ENCODE results near the gene ATF7IP.
"Not testable (repeated sequence)": the region's sequence is repeated elsewhere in the genome, so short reads cannot be mapped to it uniquely, and the experiment has no call there.

ATF7IP gene

GRCh38 chr12:14365294-14366208 lies at the start of gene ATF7IP:
Gene ATF7IP (plus strand): TSS chr12:14365682. CDS start chr12:14423916, 58,234 bp downstream.
- peak; percentile 98 for DNase-seq

- no peak for DNase-seq
Observed at GRCh38 chr12:14317362-14318146, 47.9 kb upstream of the ATF7IP start.

- DNase-seq, result not testable (repeated sequence)
Observed at GRCh38 chr12:14319704-14320427, 45.6 kb upstream of the ATF7IP start.

- DNase-seq, result no peak
Observed at GRCh38 chr12:14322403-14322802, 43.1 kb upstream of the ATF7IP start.

- DNase-seq, result no peak
Observed at GRCh38 chr12:14325716-14326343, 39.7 kb upstream of the ATF7IP start.

- no peak for DNase-seq
Observed at GRCh38 chr12:14326699-14327098, 38.8 kb upstream of the ATF7IP start.

GRCh38 chr12:14327711-14328110 lies 37.8 kb upstream of the ATF7IP start:
- no peak for DNase-seq

GRCh38 chr12:14332482-14332881 lies 33.0 kb upstream of the ATF7IP start:
- no peak for DNase-seq

- no peak for DNase-seq
Observed at GRCh38 chr12:14340371-14340770, 25.1 kb upstream of the ATF7IP start.

GRCh38 chr12:14351524-14351923 lies 14.0 kb upstream of the ATF7IP start:
- not testable (repeated sequence) for DNase-seq

GRCh38 chr12:14352066-14352465 lies 13.4 kb upstream of the ATF7IP start:
- DNase-seq, result not testable (repeated sequence)

GRCh38 chr12:14354665-14355064 lies 10.8 kb upstream of the ATF7IP start:
- DNase-seq, result not testable (repeated sequence)

GRCh38 chr12:14356147-14356546 lies 9.3 kb upstream of the ATF7IP start:
- no peak for DNase-seq

GRCh38 chr12:14357486-14357885 lies 8.0 kb upstream of the ATF7IP start:
- DNase-seq, result no peak

- no peak for DNase-seq
Observed at GRCh38 chr12:14362352-14362751, 3.1 kb upstream of the ATF7IP start.

- no peak for DNase-seq
Observed at GRCh38 chr12:14364583-14365271, 755 bp upstream of the ATF7IP start.

GRCh38 chr12:14366209-14367039 lies 942 bp downstream of the ATF7IP start:
- DNase-seq, result no peak

GRCh38 chr12:14367040-14367661 lies 1.7 kb downstream of the ATF7IP start:
- DNase-seq, result no peak

- no peak for DNase-seq
Observed at GRCh38 chr12:14369311-14369710, 3.8 kb downstream of the ATF7IP start.

- no peak for DNase-seq
Observed at GRCh38 chr12:14373217-14373616, 7.7 kb downstream of the ATF7IP start.

- no peak for DNase-seq
Observed at GRCh38 chr12:14379508-14379907, 14.0 kb downstream of the ATF7IP start.

Data from NCI-H1694 treated with DMSO at 0.1 percent for 48 hours (cell line).